HG03469 (cell line): Measurements from ENCODE around the gene OR9A4.

ENCODE experiments used
- ATAC-seq: cut with Tn5 transposase; IDR thresholded peaks from one replicate; pipeline ENCODE4 v1.9.1; 2021; ENCODE audit warnings: mild to moderate bottlenecking, moderate library complexity, moderate number of reproducible peaks; ENCODE audit not compliant: unreplicated experiment

Gene OR9A4

GRCh38 chr7:141945356-141945755 is 29.2 kb downstream of the OR9A4 start:
- ATAC-seq, result no peak

DNA sequence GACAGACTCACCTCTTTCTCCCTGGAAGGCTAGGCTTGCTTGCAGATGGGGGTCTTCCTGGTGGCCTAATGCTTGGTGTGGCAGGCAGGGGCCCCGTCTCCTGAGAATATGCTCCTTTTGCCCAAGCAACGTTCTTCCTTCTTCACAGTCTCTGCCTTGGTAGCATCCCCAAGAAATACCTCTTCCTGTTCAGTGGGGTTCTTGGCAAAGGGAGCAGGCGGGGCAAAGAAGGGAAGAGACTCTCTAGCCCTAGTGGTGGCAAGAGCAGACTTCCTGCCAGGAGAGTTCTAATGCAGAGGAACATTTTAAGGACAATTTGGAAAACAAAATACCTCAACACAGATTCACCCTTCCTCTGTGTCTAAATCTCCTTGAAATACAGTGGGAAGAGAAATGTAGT is 30.6 kb downstream of the OR9A4 start, which contains the start of gene CLEC5A:
CLEC5A (minus strand) TSS at position 179 of the 400 bp plus-strand sequence. CDS start 682 bp downstream, outside the sequence.
- no peak for ATAC-seq

DNA sequence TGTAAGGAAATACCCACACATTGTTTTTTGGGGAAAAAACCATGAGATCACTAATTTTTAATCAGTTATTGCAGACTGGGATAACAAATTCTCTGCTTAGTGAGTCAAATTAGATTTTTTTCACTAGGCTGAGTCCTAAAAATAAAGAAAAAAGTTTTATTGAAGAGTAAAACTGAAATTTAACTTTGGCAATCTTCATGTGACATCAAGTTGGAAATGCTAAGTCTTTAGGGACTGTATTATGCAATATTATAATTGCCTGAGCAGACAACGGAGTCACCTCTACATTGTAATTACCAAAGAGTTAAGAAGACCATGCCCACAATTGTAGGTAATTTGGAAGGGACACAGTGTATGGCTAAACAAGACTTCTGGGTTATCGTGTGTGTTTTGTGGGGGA is 32.8 kb downstream of the OR9A4 start:
- no peak for ATAC-seq

DNA sequence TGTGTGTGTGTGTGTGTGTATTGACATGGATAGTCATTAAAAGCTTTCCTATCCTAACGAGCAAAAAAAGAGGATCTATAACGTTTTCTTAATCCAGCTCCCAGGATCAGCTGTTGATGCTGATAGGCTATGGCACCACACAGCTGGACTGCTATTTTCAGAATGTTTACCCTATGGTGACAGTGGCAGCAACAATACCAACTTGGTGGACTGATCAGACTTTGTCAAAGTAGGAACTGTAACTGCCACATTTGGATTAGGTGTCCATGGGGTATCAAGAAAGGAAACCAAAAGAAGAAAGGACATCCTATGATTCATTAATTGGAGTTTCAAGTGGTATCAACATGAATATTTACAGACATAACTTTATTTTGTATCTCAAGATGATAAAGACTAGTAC is 33.3 kb downstream of the OR9A4 start:
- ATAC-seq, result no peak

DNA sequence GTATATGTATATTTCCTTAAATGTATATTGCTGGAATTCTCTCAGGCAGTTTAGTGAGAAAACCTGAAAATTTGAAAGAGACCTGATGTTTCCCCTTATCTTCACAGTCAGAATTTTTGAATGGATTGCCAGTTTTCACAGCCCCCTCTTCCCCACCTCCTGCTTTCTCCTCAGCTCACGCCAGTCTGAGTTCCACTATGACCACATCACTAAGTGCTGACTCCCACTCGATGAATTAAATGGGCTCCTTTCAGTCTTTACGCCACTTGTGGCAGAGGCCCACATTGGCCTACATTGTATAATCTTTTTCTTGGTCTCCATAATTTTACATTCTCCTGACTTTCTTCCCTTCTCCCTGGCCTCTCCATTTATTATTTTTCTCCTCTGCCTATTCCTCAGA is 33.7 kb downstream of the OR9A4 start:
- no peak for ATAC-seq

DNA sequence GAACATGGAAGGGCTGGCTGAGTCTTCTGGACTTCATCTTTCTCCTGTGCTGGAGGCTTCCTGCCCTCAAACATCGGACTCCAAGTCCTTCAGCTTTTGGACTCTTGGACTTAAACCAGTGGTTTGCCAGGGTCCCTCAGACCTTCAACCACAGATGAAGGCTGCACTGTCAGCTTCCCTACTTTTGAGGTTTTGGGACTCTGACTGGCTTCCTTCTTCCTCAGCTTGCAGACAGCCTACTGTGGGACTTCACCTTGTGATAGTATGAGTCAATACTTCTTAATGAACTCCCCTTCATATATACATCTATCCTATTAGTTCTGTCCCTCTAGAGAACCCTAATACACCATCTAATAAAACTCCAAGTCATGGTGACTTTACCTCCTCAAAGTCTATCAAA is 34.6 kb downstream of the OR9A4 start:
- no peak for ATAC-seq

DNA sequence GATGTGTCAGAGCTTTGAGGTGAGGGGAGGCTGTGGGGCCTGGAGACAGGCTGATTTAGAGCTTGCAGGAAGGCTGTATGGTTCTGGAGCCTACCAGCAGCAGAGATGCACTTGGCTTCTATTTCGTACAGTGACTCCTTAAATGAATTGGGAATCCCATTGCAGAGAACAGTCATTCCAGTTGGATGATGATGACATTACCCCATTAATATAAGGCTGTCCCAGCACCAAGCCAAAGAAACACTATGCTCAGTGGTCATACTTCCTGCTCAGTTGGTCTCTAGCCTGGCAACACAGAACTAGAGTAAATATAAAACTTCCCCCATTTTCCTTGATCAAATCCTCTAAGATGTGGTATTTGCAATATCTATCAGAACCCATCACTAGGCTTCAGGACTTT is 36.3 kb downstream of the OR9A4 start:
- ATAC-seq, result no peak

- no peak for ATAC-seq
Measured at GRCh38 chr7:141954334-141954733, 38.1 kb downstream of the OR9A4 start.

DNA sequence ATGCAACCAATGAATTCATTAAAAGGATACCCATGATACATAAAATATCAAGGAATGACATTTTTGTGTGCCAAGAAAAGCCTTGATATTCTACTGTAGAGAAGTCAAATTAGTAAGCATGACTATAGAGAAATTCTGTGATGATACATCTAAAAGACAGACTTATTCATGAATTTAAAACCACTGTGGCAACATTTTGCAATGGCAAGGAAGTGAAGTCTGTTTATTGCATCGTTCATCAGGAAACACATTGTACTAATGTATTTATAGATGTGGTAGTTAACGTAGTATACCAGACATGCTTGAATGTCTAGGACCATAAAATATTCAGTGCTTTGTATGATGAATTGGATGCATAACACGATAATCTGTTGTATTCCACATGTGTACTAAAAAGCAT is 39.9 kb downstream of the OR9A4 start:
- no peak for ATAC-seq

- ATAC-seq, result peak; percentile 91
Measured at GRCh38 chr7:141960687-141961422, 44.7 kb downstream of the OR9A4 start.
